Stimulated activated CD8-positive, alpha-beta memory T cell treated with anti-CD3 and anti-CD28 coated beads, Interleukin-12 subunit alpha, Interleukin-12 subunit beta, amount 100 ng/mL, for 24 hours (primary cell): Measurements from ENCODE around the gene KSR2.

Experiments
- DNase-seq: peaks from one replicate; pipeline ENCODE4 v3.0.0-alpha.2; 2020; ENCODE audit errors: extremely low read depth

Gene KSR2

DNA sequence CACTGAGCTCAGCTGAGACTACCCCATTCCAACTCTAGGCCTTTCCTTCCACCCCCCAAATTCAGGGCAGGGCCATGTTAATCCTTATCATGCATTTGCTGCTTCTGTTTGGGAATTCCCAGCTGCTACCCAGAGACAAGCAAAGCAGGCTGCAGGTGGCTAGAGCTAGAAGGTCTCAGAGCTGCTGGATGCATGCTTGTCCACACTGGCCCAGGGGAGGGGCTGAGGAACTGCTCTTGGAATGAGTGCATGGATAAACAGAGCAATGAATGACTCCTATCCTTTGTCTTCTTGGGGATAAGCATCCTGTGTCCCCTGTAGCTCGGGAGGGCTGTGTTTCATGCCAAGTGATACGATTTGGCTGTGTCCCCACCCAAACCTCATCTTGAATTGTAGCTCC lies 470.5 kb downstream of the KSR2 start:
- no peak for DNase-seq

DNA sequence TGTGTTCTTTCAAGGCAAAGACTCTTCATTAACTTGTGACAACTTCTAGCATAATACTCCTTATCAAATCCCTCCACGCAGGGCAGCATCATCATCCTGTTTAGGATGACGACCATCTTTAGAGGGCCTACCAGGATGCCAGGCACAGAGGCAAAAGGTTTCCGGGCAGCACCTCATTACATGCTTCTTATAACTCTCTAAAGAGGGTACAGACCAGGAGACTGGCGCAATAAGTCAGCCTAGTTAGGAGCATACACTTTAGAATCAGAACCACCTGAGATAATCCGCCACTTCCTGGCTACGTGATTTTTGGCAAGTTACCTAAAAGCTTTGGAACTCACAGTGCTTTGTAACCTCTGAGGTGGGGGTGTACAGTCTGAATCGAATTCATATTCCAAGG lies 471.4 kb downstream of the KSR2 start:
- DNase-seq = no peak

DNA sequence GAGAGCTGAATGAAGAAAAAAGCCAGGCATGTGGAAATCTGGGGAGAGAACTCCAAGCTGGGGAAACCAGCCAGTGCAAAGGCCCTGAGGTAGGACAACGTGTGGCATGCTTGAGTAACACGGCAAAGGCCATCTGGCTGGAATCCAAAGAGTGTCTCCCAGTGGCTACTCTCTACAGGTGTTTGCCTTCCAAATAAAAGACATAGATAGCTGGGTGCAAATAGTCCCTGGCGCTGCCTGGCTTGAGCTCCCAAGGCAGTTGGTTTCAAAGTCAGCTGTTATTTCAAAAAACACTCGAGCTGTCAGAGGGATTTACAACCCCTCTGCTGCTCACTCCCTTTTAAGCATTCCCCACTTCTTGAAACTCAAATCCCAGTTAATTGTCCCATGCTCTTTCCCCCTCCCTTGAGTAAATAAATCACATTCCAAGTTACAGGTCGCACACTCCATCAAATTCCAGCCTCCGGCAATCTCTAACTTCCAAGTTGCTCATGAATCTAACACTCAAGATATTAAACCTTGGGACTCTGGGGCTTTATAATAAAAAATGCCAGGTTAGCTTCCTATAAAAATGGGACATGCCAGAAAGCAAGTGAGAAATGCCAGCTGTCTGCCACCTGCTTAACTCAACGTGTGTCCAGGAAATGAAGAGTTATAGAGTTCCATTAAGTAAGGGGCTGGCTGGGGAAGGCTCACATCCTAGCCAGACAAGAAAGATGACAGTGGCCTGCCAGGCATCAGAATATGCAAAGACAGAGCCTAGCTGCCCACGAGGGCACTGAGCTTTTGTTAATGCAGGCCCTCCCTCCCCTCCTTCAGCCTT lies 473.7 kb downstream of the KSR2 start:
- DNase-seq = no peak

DNA sequence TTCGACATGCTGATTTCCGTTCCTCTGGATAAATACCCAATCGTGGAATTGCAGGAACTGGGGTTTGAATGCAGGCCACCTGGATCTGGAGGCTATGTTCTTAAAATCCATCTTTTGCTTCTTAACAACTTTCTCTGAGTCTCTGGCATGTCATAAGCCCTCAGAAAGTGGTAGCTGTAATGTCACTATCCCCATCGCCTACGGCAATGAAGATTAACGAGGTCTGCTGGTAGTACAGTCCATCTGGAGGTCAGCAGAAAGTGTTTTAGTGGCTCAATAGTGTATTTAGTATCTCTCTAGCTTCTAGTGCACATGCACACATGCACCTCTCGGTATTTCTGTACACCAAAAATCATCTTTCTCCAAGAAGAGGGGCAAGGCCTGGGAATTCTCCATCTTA lies 477.1 kb downstream of the KSR2 start:
- DNase-seq = no peak

DNA sequence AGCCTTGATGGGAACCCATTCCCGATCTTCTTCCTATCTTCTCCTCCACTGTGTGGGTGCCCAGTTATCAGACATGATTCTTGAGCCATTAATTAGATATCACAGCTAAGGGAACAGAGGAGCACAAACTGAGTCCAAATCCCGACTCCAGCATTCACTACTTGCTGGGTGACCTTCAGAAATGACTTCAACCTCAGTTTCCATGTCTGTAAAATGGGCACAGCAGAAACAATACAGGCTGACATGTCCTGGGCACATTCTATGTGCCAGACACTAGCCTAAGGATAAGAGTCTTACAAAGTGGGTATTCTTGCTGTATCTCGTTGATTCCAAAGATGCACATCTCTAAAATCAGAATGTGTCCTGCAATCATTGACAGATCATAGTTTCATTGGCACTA lies 478.7 kb downstream of the KSR2 start:
- DNase-seq = no peak

DNA sequence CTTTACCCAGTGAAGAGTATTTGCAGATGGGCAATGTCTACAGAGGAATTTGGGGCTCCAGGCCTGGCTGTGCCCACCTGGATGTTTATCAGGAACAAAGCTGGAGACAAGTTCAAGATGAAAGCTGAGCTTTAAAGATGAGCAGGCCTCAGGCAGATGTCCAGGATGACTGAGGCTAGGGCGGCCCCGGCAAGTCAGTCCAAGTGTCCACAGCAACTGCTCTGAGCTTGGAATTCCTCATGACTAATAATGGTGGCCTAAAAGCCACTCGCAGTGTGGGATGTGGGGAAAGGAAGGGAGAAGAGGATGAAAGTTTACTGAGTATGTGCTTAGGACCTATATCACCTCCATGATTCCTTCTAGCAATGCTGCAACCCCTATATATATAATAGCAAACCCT lies 479.1 kb downstream of the KSR2 start:
- no peak for DNase-seq

DNA sequence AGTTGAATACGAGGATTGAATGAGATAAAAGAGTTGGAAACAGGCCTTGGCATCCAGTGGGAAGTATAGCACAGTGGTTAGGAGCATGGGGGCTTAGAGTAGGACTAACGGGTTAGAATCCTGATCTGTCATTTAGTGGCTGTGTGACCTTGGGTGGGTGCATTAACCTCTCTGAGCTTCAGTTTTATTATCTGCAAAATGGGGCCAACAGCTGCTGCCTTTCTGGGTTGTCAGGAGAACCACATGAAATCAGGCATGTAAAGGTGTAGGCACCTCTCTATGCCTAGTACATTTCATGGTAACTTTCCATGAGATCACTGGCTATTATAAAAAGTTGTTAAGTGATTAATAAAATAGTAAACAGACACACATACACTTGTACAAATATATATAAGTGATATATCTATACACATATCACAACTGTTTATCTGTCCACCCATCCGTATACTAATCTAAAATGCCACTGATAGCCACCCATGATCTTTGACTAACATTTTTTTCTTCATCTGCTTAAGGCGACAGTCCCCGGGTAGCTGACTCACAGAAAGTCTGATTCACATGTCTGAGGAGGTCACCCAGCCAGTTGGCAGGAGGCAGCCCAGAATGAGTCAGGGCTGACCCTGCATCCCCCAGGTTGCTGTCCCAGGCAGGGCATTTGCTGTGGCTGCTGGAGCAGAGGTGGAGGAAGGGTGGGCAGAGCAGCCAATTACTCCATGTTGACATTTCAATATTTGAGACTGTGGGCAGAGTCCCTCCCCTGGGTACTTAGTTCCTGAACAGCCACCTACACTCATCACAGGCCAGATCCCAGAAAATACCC lies 481.7 kb downstream of the KSR2 start:
- DNase-seq = no peak

DNA sequence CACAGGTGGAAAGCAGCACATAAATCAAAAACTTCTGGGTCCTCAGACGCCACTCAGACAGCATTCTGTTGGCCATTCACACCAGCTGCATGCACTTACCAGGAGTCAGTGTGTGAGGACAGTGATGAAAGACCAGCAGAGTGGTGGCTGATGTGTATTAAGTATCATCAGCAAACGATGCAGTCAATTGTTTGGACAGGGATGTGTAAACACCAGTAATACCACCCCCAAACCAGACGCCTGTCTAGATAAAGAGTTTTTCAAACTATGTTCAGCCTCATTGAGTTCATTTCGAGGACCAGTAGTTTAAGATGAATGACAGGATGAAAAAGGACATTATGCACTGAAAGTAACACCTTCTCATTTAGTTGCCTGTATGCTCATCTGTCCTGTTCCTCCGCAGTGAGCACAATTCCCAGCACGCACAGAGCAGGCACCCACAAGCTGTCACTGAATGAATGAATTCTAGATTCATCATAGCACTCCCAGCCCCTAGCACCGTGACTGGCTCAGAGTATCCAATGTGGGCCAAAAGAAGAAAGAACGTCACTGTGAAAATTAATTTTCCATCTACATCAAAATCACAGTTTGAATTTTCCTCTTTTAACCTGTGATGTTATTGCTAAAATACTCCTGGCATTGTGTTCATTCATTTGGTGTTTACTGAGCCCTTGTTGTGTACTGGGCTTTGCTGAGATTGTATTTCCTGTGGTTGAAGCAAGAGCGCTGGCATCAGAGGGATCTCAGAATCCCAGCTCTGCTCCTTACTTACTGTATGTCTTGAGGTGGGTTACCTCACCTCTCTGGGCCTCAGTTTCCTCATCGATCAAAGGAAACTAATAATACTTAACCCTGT lies 482.6 kb downstream of the KSR2 start:
- no peak for DNase-seq

DNA sequence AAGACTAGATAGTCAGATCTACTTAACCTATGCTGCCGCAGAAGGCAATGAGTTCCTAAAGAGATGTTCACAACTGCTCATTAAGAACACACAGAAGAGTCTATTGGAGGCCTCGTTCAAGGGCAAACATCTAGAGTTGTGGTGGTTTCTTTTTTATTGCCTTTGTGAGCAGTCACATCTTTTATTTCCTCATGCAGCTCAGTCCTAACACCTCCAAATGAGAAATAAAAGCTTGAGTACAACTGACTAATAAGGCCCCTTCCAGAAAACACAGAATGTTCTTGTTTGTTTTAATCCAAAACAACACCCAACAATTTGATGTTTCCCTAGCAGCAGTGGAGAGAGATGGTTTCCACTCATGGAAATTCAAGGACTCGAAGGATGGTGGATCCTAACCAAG lies 483.9 kb downstream of the KSR2 start:
- DNase-seq = no peak

DNA sequence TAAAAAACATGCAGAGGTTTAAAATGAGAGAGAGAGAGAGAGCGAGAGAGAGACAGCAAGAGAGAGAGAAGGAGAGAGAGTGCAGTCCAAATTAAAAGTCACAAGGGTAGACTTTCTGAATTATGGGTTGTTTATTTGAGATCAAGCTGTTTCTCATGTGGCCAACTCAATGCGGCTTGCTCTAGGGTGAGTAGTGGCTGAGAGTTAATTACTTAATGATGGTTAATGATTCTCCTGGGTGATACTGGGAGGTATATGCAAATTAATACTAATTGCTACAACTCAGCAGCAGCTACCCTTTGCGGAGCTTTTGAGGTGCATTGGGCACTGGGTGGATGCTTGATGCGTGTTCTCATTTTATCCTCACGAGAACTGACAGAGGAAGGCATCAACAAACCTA lies 485.3 kb downstream of the KSR2 start:
- DNase-seq = no peak

DNA sequence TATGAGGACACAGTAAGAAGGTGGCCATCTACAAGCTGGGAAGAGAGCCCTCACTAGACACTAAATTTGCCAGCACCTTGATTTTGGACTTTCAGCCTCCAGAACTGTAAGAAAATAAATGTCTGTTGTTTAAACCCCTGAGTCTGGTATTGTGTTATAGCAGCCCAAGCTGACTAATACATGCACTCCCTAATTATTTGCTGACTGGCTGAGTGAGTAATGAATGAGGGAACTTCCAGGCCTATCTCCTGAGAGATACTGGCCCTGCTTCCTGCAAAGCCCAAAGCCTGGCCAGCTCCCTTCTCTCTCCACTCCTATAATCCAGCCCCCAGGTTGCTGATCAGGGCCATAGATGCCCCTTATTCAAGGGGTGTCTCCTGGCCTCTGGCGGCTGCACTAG lies 487.3 kb downstream of the KSR2 start:
- no peak for DNase-seq

DNA sequence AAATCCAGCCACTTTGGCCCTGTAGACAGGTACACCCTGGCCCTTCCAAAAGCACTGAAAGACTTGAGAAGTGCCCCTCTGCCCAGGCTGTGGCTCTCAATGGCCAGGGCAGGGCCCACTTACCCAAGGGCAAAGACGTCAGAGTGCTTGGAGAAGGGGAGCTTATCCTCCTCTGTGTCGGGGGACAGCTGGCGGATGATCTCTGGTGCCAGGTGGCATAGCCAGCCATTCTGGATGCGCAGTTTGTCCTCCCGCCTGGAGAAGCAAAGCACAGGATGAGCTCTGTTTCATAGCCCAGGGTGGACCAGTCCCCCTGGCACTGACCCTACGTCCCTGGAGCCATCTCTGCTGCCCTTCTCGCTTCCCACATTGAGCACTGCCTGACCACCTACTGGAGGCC lies 492.4 kb downstream of the KSR2 start:
- no peak for DNase-seq

DNA sequence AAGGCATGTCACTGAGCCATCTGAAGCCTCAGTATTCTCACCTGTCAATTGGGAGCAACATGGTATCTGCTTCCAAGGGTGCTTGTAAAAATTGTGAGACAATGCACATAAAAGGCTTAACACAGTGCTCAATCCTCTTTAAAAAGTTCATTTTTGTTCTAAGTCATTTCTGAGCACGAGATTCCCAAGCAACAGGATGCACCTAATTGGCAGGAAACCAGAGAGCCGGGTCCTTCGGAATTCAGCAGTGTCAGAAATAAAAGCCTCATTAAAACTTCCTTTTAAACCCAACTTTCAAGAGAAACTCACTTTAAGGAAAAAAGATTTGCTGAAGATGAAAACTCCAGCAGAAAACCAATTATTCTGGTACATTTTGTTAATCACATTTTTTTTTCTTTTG lies 494.9 kb downstream of the KSR2 start:
- DNase-seq = no peak

DNA sequence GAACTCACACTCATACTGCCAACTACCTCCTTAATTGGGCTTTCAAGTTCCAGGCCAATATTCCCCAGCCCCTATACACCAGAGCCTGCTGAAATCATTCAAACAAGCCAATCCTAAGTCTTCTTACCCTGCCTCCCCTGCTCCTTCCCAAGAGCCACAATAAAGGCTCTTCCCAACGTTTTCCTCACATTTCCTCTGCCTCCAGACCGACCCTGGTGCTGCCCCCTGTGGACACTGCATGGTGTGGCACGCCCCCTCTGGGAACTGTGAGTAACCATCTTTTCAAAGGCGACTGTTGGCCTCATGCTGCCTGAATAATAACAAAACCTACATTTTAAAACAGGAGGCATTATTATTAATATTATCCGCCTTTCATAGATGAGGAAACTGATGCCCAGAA lies 495.8 kb downstream of the KSR2 start:
- no peak for DNase-seq

DNA sequence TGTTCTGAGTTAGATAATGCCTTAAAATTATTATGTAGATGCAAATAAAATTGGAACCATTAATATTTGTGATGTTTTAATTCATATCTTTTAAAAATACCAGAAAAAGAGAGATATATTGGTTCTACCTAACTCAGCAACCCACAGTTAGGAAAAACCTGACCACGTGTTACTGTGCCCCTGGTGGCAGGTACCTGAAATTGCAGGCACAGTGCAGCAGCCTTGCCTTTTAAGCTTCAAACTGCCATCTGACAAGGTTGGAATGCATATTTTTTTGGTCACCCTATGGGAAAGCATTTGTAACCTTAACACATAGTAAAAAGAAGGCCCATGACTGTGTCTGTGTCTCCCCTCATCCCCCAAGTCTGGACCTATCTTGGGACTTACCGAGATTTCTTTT lies 498.0 kb downstream of the KSR2 start:
- DNase-seq = no peak

DNA sequence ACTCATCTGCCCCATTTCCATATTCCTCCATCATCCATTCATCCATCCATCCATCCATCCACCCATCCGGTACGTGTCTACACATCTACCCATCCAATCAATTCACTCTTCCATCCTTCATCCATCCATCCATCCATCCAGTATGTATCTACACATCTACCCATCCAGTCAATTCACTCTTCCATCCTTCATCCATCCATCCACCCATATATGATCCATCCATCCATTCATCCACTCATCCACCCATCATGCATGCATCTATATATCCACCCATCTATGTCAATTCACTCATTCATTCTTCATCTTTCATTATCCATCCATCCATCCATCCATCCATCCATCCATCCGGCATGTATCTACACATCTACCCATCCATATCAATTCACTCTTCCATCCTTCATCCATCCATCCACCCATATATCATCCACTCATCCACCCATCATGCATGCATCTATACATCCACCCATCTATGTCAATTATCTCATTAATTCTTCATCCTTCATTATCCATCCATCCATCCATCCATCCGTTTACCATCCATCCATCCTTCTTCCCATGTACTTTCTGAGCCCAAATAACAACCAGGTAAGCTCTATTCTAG lies 498.8 kb downstream of the KSR2 start:
- no peak for DNase-seq

DNA sequence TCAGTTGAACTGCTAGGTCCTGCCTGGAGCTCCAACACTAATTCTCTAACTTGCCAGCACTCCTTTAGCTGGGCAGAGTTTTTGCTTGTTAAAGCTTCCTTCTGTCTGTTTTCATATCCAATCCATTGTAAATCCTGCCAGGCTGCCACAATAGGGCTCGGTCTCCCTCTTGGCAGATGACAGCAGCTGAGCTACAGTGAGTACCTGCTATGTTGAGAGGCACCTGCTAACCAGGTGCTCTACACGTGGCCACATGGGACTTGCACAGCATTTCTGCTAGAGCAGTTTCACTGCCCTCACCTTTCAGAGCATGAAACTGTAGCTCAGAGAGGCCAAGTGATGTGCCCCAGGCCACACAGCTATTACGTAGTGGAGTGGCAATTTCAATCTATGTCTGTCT lies 500.8 kb downstream of the KSR2 start:
- no peak for DNase-seq

DNA sequence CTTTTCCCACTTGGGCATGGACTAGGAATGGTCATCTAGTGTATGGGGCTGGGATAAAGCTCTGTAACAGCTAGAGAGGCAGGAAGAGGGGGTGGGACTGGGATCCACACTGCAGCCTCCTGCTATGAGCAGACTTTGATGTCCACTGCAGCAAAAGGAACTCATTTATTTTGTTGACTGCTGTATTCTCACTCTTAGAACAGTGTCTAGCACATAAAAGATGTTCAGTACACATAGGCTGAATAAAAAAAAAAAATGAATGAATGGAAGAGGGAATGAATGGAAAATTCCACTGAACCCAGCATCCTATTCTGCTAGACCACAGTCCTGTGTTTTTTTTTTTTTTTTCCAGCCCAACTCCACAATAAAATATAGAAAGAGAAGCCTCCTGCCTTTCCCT lies 501.2 kb downstream of the KSR2 start:
- no peak for DNase-seq

DNA sequence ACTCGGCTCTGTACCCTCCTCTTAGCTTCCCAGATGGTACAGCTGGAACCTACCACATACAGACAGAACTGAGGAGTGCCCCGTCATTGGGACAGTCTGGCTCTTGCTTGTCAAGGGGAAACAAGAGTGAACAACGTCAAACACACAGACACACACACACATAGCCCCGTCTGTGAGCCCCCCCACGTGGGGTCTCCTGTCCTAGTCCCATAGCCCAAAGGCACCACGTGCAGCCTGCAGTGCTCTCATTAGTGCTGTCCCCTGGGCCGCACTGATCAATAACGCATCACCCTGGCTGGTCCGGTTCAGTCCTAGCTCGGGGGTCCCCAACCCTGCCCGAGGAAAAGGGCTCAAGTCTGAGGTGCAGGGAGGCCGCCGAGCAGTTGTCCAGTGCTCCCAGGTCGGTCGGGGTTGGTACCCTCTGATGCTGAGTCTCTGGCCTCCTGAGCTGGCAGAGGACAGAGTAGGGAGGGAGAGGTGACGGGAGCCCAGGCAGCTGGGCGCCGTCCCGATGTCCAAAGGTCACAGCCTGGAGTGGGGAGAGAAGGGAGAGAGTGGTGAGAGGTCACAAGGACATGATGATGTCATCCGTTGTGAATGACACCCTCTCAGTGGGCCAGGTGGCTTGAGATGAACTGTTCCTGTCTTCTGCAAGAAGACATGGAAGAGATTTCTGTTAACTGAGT lies 502.0 kb downstream of the KSR2 start:
- DNase-seq = no peak

DNA sequence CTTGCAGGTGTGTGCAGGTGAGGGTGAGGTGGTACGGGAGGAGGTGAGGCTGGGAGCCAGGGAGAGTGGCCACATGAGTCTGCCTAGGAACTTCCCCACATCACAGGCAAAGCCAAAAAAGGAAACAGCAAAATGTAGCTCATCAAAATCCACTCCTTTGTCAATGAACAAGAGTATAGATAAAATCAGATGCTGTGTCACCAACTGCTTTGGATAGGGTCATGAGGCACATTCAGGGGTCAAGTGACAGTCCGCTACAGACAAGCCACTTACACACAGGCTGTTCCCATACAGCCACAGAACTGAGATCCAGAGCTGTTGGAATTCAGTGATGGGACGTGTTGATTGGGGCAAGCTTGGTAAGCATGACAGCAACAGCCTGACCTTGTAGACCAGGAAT lies 507.1 kb downstream of the KSR2 start:
- no peak for DNase-seq

DNA sequence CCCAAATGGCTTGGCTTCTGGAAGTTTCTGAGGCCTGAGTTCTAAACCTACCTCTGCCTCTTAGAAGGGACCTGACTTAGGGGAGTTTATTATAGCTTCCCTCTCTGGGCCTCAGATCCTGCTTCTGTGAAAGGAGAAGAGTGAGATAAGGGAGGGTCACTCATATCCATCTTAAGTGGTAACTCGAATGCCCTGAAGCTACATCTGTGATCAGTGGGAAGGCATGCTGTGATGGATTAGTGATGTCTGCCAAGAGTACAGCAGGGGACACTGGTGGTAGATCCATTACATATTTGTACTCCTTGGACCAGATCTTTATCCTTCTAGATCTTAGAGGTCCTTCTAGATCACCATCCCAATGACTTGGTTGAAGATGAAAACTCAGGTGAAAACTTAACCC lies 509.6 kb downstream of the KSR2 start:
- DNase-seq = no peak
